HAP-1 (cell line): ENCODE data around the gene PDE4B.

Experiments used
- DNase-seq, 2 experiments: peaks; one replicate each; pipeline ENCODE4 v3.0.0-alpha.2; 2016 to 2020; ENCODE audit warnings: low spot score in 2 of 2
- H3K27me3 ChIP-seq: fragments of 250-450 bp; sonication (Bioruptor Pico); 2 replicates; pipeline ENCODE4 v1.5.1; 2020; ENCODE audit warnings: low read depth, mild to moderate bottlenecking, moderate library complexity
- H3K36me3 ChIP-seq: fragments of 250-450 bp; sonication (Bioruptor Pico); replicated peaks from 2 replicates; pipeline ENCODE4 v1.5.1; 2020; ENCODE audit warnings: mild to moderate bottlenecking
- H3K4me1 ChIP-seq: fragments of 250-450 bp; sonication (Bioruptor Pico); 2 replicates; pipeline ENCODE4 v1.5.1; 2020; ENCODE audit warnings: mild to moderate bottlenecking
- H3K4me3 ChIP-seq: fragments of 250-450 bp; sonication (Bioruptor Pico); 2 replicates; pipeline ENCODE4 v1.5.1; 2020; ENCODE audit warnings: mild to moderate bottlenecking, moderate library complexity
- H3K9me3 ChIP-seq: fragments of 250-450 bp; sonication (Bioruptor Pico); 2 replicates; pipeline ENCODE4 v1.5.1; 2020; ENCODE audit warnings: mild to moderate bottlenecking, moderate library complexity
- in situ Hi-C: fragments of 300-500 bp; cut with MboI; formaldehyde crosslinking; loops from 3 replicates; pipeline ENCODE4 v1.14.3; 2020; ENCODE audit warnings: low sequenced_read_pairs, inconsistent platforms, mixed read lengths

Gene PDE4B

GRCh38 chr1:66152034-66152433, 359.3 kb downstream of the PDE4B start:
- in situ Hi-C loops, result no loop called here
- H3K36me3 ChIP-seq, result no peaks in the 10 kb centered on the region
- no peaks in the 10 kb centered on the region for H3K4me1 ChIP-seq
- no peak overlapping the region for H3K4me3 ChIP-seq
- H3K9me3 ChIP-seq, result no peaks in the 10 kb centered on the region
- H3K27me3 ChIP-seq, result 0 out of 2 replicates have a peak, but pooled peaks cover 2% of the 10 kb centered on the region
- no peak for DNase-seq

- Histone ChIP-seq H3K36me3 (no peaks in the 10 kb centered on the region), H3K9me3 (no peaks in the 10 kb centered on the region), H3K4me1 (no peaks in the 10 kb centered on the region), H3K4me3 (no peak overlapping the region), H3K27me3 (0 out of 2 replicates have a peak, but pooled peaks cover 2% of the 10 kb centered on the region)
- no peak for DNase-seq
- in situ Hi-C loops, result no loop called here
Measured at GRCh38 chr1:66154394-66154793, 361.7 kb downstream of the PDE4B start.

GRCh38 chr1:66156144-66156543, 363.4 kb downstream of the PDE4B start:
- in situ Hi-C loops, result no loop called here
- no peaks in the 10 kb centered on the region for H3K9me3 ChIP-seq
- H3K4me3 ChIP-seq, result no peak overlapping the region
- 0 out of 2 replicates have a peak, but pooled peaks cover 2% of the 10 kb centered on the region for H3K27me3 ChIP-seq
- no peak for DNase-seq
- H3K4me1 ChIP-seq, result no peaks in the 10 kb centered on the region
- no peaks in the 10 kb centered on the region for H3K36me3 ChIP-seq

GRCh38 chr1:66159800-66160199, 367.1 kb downstream of the PDE4B start:
- no peak for DNase-seq
- no peak overlapping the region for H3K4me3 ChIP-seq
- H3K27me3 ChIP-seq, result 0 out of 2 replicates have a peak, but pooled peaks cover 2% of the 10 kb centered on the region
- no peaks in the 10 kb centered on the region for H3K36me3 ChIP-seq
- in situ Hi-C loops, result no loop called here
- no peaks in the 10 kb centered on the region for H3K4me1 ChIP-seq
- no peaks in the 10 kb centered on the region for H3K9me3 ChIP-seq

- in situ Hi-C loops, result no loop called here
- DNase-seq, result no peak
- no peaks in the 10 kb centered on the region for H3K9me3 ChIP-seq
- no peak overlapping the region for H3K4me3 ChIP-seq
- H3K4me1 ChIP-seq, result no peaks in the 10 kb centered on the region
- H3K36me3 ChIP-seq, result no peaks in the 10 kb centered on the region
- 0 out of 2 replicates have a peak, but pooled peaks cover 2% of the 10 kb centered on the region for H3K27me3 ChIP-seq
Measured at GRCh38 chr1:66160719-66161118, 368.0 kb downstream of the PDE4B start.

- H3K36me3 ChIP-seq, result no peaks in the 10 kb centered on the region
- H3K9me3 ChIP-seq, result no peaks in the 10 kb centered on the region
- no peak for DNase-seq
- H3K4me3 ChIP-seq, result no peak overlapping the region
- in situ Hi-C loops, result no loop called here
- no peaks in the 10 kb centered on the region for H3K4me1 ChIP-seq
- H3K27me3 ChIP-seq, result no peaks in the 10 kb centered on the region; the same call in 1 of the 2 replicates
Measured at GRCh38 chr1:66166753-66167152, 374.1 kb downstream of the PDE4B start.

GRCh38 chr1:66167267-66167666, 374.6 kb downstream of the PDE4B start:
- no peak overlapping the region for H3K4me3 ChIP-seq
- DNase-seq, result no peak
- in situ Hi-C loops, result no loop called here

GRCh38 chr1:66168467-66168887, 375.8 kb downstream of the PDE4B start:
- Histone ChIP-seq H3K36me3 (no peaks in the 10 kb centered on the region), H3K4me3 (no peak overlapping the region), H3K4me1 (no peaks in the 10 kb centered on the region), H3K27me3 (no peaks in the 10 kb centered on the region; the same call in 1 of the 2 replicates), H3K9me3 (no peaks in the 10 kb centered on the region)
- in situ Hi-C loops, result no loop called here
- DNase-seq, result no peak

More at GRCh38 chr1:66167267-66167666, 374.6 kb downstream of the PDE4B start:
- Histone ChIP-seq H3K36me3 (no peaks in the 10 kb centered on the region), H3K27me3 (no peaks in the 10 kb centered on the region; the same call in 1 of the 2 replicates), H3K9me3 (no peaks in the 10 kb centered on the region), H3K4me1 (no peaks in the 10 kb centered on the region)

- no peaks in the 10 kb centered on the region for H3K9me3 ChIP-seq
- in situ Hi-C loops, result no loop called here
- no peaks in the 10 kb centered on the region for H3K36me3 ChIP-seq
- no peaks in the 10 kb centered on the region; the same call in 1 of the 2 replicates for H3K27me3 ChIP-seq
- DNase-seq, result no peak
- no peak overlapping the region for H3K4me3 ChIP-seq
- no peaks in the 10 kb centered on the region for H3K4me1 ChIP-seq
Measured at GRCh38 chr1:66168948-66169671, 376.4 kb downstream of the PDE4B start.

- Histone ChIP-seq H3K4me3 (no peak overlapping the region), H3K27me3 (no peaks in the 10 kb centered on the region; the same call in 1 of the 2 replicates), H3K9me3 (no peaks in the 10 kb centered on the region), H3K36me3 (no peaks in the 10 kb centered on the region), H3K4me1 (no peaks in the 10 kb centered on the region)
- in situ Hi-C loops, result no loop called here
- no peak for DNase-seq
Measured at GRCh38 chr1:66172272-66172671, 379.6 kb downstream of the PDE4B start.

GRCh38 chr1:66175098-66175497, 382.4 kb downstream of the PDE4B start:
- in situ Hi-C loops, result no loop called here

GRCh38 chr1:66175581-66175980, 382.9 kb downstream of the PDE4B start:
- in situ Hi-C loops, result no loop called here
- Histone ChIP-seq H3K27me3 (no peaks in the 10 kb centered on the region; the same call in 1 of the 2 replicates), H3K9me3 (no peaks in the 10 kb centered on the region), H3K4me3 (no peak overlapping the region), H3K36me3 (no peaks in the 10 kb centered on the region), H3K4me1 (no peaks in the 10 kb centered on the region)
- no peak for DNase-seq

More at GRCh38 chr1:66175098-66175497, 382.4 kb downstream of the PDE4B start:
- H3K4me3 ChIP-seq, result no peak overlapping the region
- DNase-seq, result no peak
- no peaks in the 10 kb centered on the region; the same call in 1 of the 2 replicates for H3K27me3 ChIP-seq
- no peaks in the 10 kb centered on the region for H3K9me3 ChIP-seq
- no peaks in the 10 kb centered on the region for H3K36me3 ChIP-seq
- H3K4me1 ChIP-seq, result no peaks in the 10 kb centered on the region

- in situ Hi-C loops, result no loop called here
- H3K4me3 ChIP-seq, result no peak overlapping the region
- no peaks in the 10 kb centered on the region for H3K9me3 ChIP-seq
- H3K36me3 ChIP-seq, result no peaks in the 10 kb centered on the region
- H3K27me3 ChIP-seq, result no peaks in the 10 kb centered on the region; the same call in 1 of the 2 replicates
- no peak for DNase-seq
- no peaks in the 10 kb centered on the region for H3K4me1 ChIP-seq
Measured at GRCh38 chr1:66176012-66176715, 383.5 kb downstream of the PDE4B start.

GRCh38 chr1:66176832-66177231, 384.1 kb downstream of the PDE4B start:
- Histone ChIP-seq H3K9me3 (no peaks in the 10 kb centered on the region), H3K4me1 (no peaks in the 10 kb centered on the region)
- in situ Hi-C loops, result no loop called here

More at GRCh38 chr1:66176832-66177231, 384.1 kb downstream of the PDE4B start:
- no peak overlapping the region for H3K4me3 ChIP-seq
- H3K27me3 ChIP-seq, result no peaks in the 10 kb centered on the region; the same call in 1 of the 2 replicates
- no peak for DNase-seq
- no peaks in the 10 kb centered on the region for H3K36me3 ChIP-seq
